ENCODE data around the gene CLPTM1.

Gene CLPTM1

DNA sequence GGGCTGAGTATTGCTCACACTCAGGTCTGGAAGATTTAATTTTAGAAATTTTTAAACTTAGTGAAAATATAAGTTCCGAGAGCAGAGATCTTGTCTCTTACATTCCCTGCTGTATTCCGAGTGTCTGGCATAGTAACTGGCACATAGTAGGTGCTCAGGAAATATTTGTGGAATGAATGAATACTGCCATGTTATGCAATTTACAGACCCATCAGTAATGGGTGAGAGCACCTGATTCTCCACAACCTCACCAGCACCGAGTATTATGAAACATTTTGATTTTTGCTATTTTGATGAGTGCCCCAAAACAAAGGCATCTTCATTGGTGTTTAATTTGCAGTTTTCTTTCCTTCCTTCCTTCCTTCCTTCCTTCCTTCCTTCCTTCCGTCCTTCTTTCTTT, 67.9 kb downstream of the CLPTM1 start:
- H3K9me3 Mint-ChIP-seq: no peaks in the 10 kb centered on the region
- no peaks in the 10 kb centered on the region for H3K27me3 Mint-ChIP-seq
- DNase-seq (ENCODE audit: low spot score in 2 of 2) (no peak), ATAC-seq (ENCODE audit: low read depth) (no peak)
- H3K4me1 Mint-ChIP-seq: no peaks in the 10 kb centered on the region
- H3K4me3 Mint-ChIP-seq: no peak overlapping the region
- no peak overlapping the region for H3K27ac Mint-ChIP-seq
- peaks cover 21% of the 10 kb centered on the region for H3K36me3 Mint-ChIP-seq

DNA sequence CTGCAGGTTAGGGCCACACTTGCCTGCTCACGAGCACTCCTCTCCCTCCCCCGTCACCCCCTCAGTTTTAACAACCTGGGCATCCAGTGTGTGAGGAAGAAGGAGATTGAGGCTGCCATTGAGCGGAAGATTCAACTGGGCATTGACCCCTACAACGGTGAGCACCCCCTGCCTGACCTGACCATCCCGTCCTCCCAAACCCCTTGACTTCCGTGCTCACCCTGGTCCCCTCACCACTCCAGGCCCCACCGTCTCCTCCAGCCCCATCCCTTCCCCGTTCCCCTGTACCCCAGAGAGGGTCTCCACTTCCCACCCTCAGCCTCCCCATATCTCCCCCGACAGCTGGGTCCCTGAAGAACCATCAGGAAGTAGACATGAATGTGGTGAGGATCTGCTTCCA, 70.1 kb downstream of the CLPTM1 start:
- Mint-ChIP-seq H3K27ac (no peak overlapping the region), H3K27me3 (no peaks in the 10 kb centered on the region), H3K9me3 (no peaks in the 10 kb centered on the region), H3K4me1 (no peaks in the 10 kb centered on the region), H3K36me3 (peaks cover 23% of the 10 kb centered on the region), H3K4me3 (no peak overlapping the region)
- DNase-seq (ENCODE audit: low spot score in 2 of 2): no peak
- no peak for ATAC-seq (ENCODE audit: low read depth)

DNA sequence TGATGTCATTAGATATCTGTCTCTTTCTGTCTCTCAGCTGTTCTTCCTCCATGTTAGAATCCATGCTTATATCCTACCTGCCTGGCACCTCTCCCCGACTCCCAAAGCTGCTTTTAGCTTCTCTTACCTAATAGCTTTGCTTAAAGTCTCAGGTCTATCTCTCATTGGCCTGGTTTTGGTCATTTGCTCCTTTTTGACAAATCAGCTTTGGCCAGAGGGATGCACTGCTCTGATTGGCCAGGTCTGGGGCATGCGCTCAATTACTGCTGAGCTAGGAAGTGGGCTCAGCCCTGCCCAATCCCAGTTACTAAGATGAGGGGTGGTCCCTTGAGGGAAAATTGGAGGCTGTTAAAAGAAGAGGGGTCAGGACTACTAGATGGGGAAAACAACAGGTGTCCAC, 72.2 kb downstream of the CLPTM1 start:
- peaks cover 30% of the 10 kb centered on the region for H3K36me3 Mint-ChIP-seq
- no peaks in the 10 kb centered on the region for H3K27me3 Mint-ChIP-seq
- no peaks in the 10 kb centered on the region for H3K9me3 Mint-ChIP-seq
- no peak for ATAC-seq (ENCODE audit: low read depth)
- no peak overlapping the region for H3K27ac Mint-ChIP-seq
- H3K4me3 Mint-ChIP-seq: no peak overlapping the region
- no peak for DNase-seq (ENCODE audit: low spot score in 2 of 2)
- H3K4me1 Mint-ChIP-seq: no peaks in the 10 kb centered on the region

DNA sequence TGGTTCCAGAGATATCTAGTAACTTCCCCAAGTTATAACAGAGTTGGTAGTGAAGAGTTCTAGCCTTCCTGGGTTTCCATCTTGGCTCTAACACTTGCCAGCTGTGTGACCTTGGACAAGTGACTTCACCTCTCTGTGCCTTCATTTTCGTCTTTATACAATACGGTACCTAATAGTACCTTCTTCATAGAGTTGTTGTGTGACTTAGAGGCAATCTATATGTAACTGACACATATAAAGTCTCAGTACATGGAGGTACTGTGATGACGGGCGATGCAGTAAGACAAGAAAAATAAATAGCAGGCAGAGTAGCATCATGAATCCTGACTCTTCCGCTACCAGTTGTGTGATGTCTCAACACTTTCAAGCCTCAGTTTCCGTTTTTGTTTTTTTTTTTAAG, 75.6 kb downstream of the CLPTM1 start:
- Mint-ChIP-seq H3K4me1 (no peaks in the 10 kb centered on the region), H3K27me3 (no peaks in the 10 kb centered on the region), H3K9me3 (no peaks in the 10 kb centered on the region), H3K36me3 (peaks cover 38% of the 10 kb centered on the region), H3K27ac (no peak overlapping the region), H3K4me3 (no peak overlapping the region)
- ATAC-seq (ENCODE audit: low read depth) (no peak), DNase-seq (ENCODE audit: low spot score in 2 of 2) (no peak)

DNA sequence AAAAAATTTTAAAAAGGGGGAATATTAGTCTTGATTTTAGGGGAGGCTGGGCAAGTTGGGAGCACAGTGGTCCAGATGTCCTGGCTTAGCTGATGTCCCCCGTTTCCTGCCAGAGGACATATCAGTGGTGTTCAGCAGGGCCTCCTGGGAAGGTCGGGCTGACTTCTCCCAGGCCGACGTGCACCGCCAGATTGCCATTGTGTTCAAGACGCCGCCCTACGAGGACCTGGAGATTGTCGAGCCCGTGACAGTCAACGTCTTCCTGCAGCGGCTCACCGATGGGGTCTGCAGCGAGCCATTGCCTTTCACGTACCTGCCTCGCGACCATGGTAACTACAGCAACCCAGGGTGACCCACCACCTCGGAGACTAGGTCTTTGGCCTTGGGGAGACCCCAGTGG, 77.2 kb downstream of the CLPTM1 start:
- H3K4me3 Mint-ChIP-seq: no peak overlapping the region
- H3K27ac Mint-ChIP-seq: no peak overlapping the region
- H3K27me3 Mint-ChIP-seq: no peaks in the 10 kb centered on the region
- no peaks in the 10 kb centered on the region for H3K4me1 Mint-ChIP-seq
- no peaks in the 10 kb centered on the region for H3K9me3 Mint-ChIP-seq
- DNase-seq (ENCODE audit: low spot score in 2 of 2) (no peak), ATAC-seq (ENCODE audit: low read depth) (no peak)
- H3K36me3 Mint-ChIP-seq: peaks cover 34% of the 10 kb centered on the region

DNA sequence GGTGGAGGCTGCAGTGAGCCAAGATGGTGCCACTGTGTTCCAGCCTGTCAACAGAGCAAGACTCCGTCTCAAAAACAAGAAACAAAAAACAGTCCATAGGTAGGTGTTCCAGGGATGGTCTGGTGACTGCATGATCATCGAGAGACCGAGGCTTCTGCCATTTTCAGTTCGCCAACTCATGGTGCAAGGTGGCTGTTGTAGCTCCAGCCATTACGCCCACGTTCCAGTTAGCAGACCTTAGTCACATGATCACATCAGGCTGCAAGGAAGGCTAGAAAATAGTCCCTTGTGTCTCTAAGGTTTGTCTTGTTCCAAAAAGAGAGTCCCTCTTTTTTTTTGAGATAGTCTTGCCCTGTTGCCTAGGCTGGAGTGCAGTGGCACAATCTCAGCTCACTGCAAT, 80.6 kb downstream of the CLPTM1 start:
- Mint-ChIP-seq H3K27me3 (no peaks in the 10 kb centered on the region), H3K9me3 (no peaks in the 10 kb centered on the region), H3K36me3 (peaks cover 34% of the 10 kb centered on the region), H3K27ac (no peak overlapping the region), H3K4me3 (no peak overlapping the region), H3K4me1 (peaks cover 17% of the 10 kb centered on the region)
- DNase-seq (ENCODE audit: low spot score in 2 of 2) (no peak), ATAC-seq (ENCODE audit: low read depth) (no peak)

DNA sequence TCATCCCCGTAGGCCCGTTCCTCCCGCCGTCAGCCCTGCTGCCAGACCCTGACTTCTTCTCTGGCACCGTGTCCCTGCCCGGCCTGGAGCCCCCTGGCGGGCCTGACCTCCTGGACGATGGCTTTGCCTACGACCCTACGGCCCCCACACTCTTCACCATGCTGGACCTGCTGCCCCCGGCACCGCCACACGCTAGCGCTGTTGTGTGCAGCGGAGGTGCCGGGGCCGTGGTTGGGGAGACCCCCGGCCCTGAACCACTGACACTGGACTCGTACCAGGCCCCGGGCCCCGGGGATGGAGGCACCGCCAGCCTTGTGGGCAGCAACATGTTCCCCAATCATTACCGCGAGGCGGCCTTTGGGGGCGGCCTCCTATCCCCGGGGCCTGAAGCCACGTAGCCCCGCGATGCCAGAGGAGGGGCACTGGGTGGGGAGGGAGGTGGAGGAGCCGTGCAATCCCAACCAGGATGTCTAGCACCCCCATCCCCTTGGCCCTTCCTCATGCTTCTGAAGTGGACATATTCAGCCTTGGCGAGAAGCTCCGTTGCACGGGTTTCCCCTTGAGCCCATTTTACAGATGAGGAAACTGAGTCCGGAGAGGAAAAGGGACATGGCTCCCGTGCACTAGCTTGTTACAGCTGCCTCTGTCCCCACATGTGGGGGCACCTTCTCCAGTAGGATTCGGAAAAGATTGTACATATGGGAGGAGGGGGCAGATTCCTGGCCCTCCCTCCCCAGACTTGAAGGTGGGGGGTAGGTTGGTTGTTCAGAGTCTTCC, 82.4 kb downstream of the CLPTM1 start:
- ATAC-seq (ENCODE audit: low read depth) (no peak), DNase-seq (ENCODE audit: low spot score in 2 of 2) (no peak)
- Mint-ChIP-seq H3K36me3 (peaks cover 40% of the 10 kb centered on the region), H3K27me3 (no peaks in the 10 kb centered on the region), H3K4me1 (peaks cover 29% of the 10 kb centered on the region), H3K4me3 (peak overlapping the region; percentile 63), H3K27ac (no peak overlapping the region), H3K9me3 (no peaks in the 10 kb centered on the region)

DNA sequence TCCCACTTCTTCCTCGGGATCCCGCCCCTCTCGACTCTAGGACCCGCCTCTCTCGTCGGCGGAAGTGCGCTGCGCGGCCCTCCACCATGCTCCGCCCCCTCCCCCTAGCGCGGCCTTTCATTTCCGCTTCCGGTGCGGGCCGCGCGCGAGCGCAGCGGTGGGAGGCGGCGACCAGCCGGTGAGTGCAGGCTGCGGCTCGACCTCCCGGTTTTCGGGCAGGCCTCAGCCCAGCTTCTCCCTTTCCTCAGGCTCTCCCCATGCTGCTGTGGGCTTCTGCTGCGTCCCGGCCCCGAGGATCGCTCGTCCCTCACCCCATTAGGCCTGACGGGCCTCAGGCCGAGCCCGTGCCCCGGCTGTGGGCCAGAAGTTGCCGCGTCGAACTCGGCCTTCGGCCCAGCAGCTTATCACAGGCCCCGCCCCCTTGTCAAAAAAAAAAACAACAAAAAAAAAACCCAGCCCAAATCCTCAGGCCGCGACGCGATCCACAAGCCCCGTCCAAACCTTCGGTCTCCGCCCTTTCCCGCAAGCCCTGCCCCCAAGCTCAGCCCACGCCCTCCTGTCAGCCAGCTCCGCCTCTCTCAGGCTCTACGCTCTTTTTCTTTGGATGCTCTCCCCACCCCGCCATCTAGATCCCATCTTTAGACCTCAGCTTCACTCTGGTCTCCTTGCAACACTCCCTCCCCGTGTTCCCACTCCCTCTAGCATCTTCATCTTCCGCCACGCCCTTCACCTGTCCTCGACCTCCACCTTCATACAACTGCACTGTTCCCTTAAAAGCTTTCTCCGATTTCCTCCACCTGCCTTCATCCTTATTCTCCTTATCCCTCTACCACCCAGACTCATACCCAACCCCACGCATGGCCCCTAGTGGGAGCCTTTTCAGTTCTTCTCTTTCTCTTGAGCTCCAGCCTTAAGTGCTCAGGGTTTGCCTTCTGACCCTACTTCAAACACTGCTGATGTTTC, 84.0 kb downstream of the CLPTM1 start, which contains the start of gene CLASRP:
Gene CLASRP, plus strand, starts transcription at position 115 of the 963 bp plus-strand sequence. CDS start 1,168 bp downstream, outside the sequence.
- peak; percentile 90 for ATAC-seq (ENCODE audit: low read depth)
- Mint-ChIP-seq H3K9me3 (no peaks in the 10 kb centered on the region), H3K27me3 (no peaks in the 10 kb centered on the region), H3K36me3 (peaks cover 39% of the 10 kb centered on the region), H3K27ac (peak within 1 kb of the TSS; percentile 93), H3K4me3 (peak within 1 kb of the TSS; percentile 90), H3K4me1 (peaks cover 31% of the 10 kb centered on the region)
- peak; percentile 84 to 85 for DNase-seq (ENCODE audit: low spot score in 2 of 2)

DNA sequence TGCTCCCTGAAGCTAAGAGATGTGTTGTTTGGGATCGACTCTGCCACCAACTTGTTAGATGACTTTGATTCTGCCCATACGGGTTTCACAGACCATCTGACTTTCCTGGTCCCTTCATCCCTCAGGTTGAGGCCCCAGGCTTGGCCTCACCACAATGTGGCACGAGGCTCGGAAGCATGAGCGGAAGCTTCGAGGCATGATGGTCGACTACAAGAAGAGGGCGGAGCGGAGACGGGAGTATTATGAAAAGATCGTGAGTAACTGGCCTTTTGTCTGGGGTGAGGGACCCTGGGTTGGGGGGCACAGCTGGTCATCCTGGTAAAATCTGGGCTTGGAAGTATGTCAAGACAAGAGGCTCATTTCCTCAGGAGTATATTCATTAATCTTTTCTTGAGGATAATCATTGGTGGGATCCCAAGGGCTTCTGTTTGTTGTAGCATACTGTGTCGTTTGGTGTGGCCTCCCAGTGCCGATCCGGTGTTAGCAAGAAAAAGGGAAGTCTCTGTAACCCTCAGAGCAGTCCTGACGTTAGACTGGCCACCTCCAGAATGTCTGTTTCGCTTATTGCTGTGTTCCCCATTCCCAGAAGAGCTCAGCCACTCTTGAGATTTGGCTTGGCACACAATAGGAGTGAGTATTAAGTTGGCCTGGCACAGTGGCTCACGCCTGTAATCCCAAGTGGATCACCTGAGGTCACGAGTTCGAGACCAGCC, 85.0 kb downstream of the CLPTM1 start:
- H3K4me1 Mint-ChIP-seq: peaks cover 31% of the 10 kb centered on the region
- DNase-seq (ENCODE audit: low spot score in 2 of 2) (no peak), ATAC-seq (ENCODE audit: low read depth) (peak; percentile 17)
- peak overlapping the region; percentile 90 for H3K4me3 Mint-ChIP-seq
- peak overlapping the region; percentile 93 for H3K27ac Mint-ChIP-seq
- peaks cover 36% of the 10 kb centered on the region for H3K36me3 Mint-ChIP-seq
- H3K27me3 Mint-ChIP-seq: no peaks in the 10 kb centered on the region
- H3K9me3 Mint-ChIP-seq: no peaks in the 10 kb centered on the region

DNA sequence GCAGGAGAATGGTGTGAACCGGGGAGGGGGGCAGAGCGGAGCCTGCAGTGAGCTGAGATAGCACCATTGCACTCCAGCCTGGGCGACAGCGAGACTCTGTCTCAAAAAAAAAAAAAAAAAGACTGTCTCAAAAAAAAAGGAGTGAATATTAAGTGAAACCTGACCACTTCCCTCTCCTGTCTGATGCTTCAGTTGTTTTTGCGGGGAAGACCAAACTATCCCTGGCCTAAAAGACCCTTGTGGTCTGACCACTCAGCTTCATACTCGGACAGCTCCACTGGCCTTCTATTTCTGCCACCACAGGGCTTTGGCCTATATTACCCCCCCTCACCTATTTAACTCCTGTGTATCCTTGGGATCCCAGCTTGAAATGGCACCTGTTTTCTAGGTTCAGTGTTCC, 85.9 kb downstream of the CLPTM1 start:
- peaks cover 38% of the 10 kb centered on the region for H3K36me3 Mint-ChIP-seq
- peaks cover 39% of the 10 kb centered on the region for H3K4me1 Mint-ChIP-seq
- DNase-seq (ENCODE audit: low spot score in 2 of 2) (no peak), ATAC-seq (ENCODE audit: low read depth) (no peak)
- peak overlapping the region; percentile 93 for H3K27ac Mint-ChIP-seq
- H3K4me3 Mint-ChIP-seq: peak overlapping the region; percentile 90
- H3K27me3 Mint-ChIP-seq: no peaks in the 10 kb centered on the region
- H3K9me3 Mint-ChIP-seq: no peaks in the 10 kb centered on the region

Data from memory B cell (primary cell).